IPS-NIHi7 (cell line): ENCODE measurements around the gene GPR176.
"Not testable (repeated sequence)": the region's sequence is repeated elsewhere in the genome, so short reads cannot be mapped to it uniquely, and the experiment has no call there.

ENCODE experiments used
- DNase-seq: peaks from one replicate; pipeline ENCODE4 v3.0.0; 2012; ENCODE audit warnings: mixed read lengths; ENCODE audit errors: extremely low spot score

The GPR176 gene

DNA sequence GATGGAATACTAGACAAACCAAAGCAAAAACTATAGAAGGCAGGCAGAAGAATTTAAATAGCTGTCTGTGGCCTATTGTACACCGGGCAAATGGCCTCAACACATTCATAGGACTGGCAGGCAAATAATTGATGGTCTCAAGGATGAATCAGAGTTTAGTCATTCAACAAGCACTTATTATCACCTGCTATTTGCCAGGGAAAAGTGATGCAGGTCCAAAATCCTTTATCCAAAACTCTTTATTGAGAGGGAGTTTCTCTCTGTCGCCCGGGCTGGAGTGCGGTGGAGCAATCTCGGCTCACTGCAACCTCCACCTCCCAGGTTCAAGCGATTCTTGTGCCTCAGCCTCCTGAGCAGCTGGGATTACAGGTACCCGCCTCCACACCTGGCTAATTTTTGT is 16.1 kb upstream of the GPR176 start:
- no peak for DNase-seq

DNA sequence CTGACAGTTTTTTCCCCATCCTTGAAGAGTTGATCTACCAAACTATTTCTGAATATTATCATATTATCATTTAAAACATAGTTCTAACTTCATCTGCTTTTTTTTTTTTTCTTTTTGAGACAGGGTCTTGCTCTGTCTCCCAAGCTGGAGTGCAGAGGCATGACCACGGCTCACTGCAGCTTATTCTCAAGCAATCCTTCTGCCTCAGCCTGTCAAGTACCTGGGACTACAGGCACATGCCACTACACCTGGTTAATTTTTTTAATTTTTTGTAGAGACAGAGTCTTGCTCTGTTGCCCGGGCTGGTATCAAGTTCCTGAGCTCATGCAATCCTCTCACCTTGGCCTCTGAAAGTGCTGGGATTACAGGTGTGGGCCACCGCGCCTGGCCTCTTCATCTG is 15.2 kb upstream of the GPR176 start:
- no peak for DNase-seq

DNA sequence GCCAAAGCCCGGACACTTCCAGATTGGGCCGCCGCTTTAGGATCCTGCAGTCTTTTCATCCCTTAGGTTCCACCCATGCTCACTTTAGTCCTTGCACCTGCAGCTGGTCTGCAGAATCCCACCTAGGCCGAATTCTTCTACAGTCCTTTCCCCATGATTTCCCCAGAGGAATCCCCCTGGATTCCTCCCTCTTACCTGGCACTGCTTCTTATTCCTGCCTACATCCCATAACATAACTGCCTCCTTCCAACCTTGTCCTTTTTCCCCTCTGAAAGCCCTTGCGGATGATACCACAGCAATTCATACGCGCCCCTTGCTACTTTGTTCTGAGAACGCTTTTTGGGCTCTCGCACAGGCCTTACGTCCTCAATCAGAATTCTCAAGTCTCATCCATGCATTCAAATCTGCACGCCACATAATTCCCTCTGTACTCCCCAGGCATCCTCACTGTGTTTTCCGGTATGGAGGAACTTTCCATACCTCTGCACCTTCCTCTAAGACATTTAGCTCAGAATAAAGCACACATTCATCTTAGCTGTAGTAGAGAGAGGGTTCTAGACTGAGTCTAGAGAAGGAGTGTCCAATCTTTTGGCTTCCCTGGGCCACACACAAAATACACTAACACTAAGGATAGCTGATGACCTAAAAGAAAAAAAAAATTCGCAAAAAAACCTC is 14.5 kb upstream of the GPR176 start:
- DNase-seq: no peak

GRCh38 chr15:39931615-39932014 is 11.5 kb upstream of the GPR176 start:
- no peak for DNase-seq

- no peak for DNase-seq
These were observed 6.5 kb upstream of the GPR176 start for GRCh38 chr15:39926526-39926925.

- DNase-seq: no peak
These were observed 5.2 kb upstream of the GPR176 start for GRCh38 chr15:39925112-39925842.

- no peak for DNase-seq
These were observed 4.4 kb upstream of the GPR176 start for GRCh38 chr15:39924437-39924836.

GRCh38 chr15:39922462-39923092 is 2.5 kb upstream of the GPR176 start:
- no peak for DNase-seq

GRCh38 chr15:39921274-39921638 is 1.2 kb upstream of the GPR176 start:
- no peak for DNase-seq

DNA sequence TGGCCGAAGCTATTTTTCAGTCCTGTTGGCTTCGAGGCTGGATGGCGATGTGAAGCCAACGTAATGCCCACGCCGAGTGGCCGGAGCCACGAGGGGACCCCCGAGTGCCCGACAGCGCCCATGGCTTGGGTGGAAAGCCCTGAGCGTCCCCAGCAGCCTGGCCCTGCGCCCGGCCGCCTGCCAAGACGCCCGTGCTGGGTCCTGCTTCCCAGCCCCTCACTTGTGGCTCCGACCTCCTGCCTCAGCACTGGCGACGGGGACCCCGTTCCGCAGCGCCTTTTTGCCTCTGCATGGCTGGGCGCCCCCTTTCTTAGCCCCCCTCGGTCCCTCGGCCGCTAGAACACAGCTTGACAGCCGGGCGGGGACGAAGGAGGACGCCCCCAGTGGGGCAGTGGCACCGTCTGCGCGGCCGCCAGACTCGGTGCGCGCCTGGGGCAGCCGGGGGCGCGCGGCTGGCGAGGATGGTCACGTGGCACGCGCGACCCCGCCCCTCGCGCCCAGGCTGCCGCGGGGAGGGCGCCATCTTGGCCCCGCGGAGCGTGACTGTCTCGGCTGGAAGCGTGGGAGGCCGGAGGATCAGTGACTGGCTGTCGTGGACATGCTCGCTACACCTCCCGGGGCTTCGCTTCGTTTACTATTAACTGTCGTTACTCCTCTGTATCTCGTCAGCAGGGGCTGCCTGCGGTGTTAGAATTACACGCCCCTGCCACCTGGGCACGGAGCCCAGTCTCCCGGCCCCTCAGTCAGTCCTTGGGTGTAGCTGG is 626 bp upstream of the GPR176 start:
- DNase-seq: peak; percentile 79

- DNase-seq: no peak
These were observed 687 bp downstream of the GPR176 start for GRCh38 chr15:39919411-39919747.

DNA sequence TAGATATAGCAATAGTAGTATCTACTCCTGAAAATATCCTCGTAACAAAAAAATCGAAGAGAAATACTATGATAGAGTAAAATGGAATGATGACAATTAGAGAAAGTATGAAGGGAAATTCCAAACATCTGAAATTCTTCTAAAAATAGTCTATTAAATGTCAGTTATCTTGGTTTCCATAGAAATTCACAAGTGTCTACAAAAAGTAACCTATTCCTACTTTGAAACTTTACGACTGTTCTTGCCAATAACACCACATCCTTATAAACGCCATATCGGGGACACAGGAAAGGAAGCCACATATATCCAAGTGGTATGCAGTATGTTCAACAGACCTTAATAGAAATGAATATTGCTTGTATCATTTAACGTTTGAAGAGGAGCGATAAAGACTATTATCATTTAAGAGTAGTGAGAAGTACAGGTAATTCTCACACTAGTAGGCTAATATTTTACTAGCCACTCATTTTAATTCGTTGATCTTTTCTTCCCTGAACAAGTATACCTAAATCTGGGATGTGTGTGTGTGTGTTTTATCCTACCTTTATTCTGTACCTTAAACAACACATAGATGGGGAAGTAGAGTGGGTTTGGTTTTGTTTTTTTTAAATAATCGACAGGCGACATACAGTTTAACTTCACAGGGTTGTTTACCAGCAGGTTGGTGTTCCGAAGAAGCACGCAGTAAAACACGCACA is 1.2 kb downstream of the GPR176 start:
- DNase-seq: no peak

- DNase-seq: no peak
These were observed 5.1 kb downstream of the GPR176 start for GRCh38 chr15:39914977-39915376.

DNA sequence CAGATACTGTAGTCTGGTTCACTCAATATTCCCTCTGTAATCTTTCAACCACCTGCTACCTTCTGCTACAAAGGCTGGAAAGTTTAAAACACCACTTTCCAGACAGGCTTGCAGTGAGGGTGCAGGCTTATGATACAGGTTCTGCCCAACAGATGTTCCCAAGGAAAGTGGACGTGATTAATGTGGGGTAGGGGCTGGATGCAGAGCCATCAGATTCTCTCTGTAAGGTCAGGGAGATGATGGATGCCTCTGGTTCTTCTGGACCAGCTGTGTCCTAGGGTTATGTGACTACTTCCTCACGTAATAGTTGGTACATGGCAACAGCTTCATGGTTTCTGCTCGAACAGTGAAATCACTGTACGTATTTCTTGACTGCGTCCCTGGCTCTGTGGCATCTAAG is 11.1 kb downstream of the GPR176 start:
- no peak for DNase-seq

DNA sequence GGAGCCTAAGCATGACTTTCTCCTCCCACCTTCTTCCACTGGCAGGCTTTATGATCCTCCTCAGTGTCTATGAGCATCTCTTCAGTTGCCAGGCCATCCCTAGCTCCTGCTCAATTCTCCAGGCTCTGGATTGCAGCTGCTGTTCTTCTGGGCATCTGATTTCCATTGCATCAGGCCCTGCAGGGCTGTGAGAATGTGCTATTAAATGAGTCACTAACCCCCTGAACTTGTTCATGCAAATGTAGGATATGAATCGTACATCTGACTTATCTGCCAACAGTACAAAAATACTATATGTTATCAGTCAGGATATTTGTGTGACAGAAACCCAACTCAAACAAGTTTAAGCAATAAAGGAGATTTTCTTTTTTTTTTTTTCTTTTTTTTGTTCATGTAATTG is 11.9 kb downstream of the GPR176 start:
- no peak for DNase-seq

DNA sequence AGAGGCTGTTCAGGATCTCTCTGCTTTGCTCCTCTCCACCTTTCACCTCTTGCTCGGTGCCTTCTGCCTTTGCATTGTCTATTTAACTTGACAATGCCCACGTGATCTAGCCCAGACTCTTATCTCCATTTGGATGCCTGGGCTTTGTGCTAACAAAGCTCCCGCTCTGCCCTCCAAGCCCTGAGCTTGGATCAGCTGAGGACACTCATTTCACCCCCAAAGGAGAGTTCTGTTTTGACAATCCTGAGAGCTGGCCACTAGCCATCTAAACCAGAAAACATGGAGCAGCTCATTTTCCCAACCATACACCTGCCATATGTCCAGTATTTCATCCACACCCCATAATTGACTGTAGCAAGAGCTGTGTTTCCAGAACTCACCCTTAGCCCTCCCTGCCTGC is 12.8 kb downstream of the GPR176 start:
- no peak for DNase-seq

DNA sequence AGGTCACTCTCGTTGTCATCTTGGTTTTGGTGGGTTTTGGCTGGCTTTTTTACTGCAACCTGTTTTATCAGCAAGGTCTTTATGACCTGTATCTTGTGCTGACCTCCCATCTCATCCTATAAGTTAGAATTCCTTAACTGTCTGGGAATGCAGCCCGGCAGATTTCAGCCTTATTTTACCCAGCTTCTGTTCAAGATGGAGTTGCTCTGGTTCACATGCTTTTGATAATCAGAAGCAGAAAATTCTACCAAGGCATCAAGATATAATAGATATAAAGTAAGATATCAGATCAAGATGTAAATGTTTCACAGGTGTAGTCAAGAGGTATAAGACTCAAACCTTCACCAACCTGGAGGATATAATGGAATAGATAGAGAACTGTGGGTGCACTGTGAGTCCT is 16.0 kb downstream of the GPR176 start:
- no peak for DNase-seq

DNA sequence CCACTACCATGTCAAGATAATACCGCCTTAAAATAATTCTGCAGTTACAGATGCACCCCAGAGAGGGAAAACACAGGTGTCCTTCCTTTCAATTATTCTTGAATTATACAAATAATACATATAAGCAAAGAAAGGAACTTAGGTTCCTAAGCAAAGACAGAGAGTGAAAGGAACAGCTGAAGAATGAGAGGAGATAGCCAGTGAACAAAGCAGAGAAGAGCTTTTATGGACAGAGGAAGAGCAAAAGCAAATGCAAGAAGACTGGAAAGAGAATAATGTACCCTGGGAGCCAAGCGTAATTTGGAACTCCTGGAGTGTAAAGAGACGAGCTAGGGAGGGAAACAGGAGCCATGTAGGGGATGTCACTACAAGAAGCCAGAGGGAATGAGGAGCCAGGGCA is 21.7 kb downstream of the GPR176 start:
- DNase-seq: no peak

DNA sequence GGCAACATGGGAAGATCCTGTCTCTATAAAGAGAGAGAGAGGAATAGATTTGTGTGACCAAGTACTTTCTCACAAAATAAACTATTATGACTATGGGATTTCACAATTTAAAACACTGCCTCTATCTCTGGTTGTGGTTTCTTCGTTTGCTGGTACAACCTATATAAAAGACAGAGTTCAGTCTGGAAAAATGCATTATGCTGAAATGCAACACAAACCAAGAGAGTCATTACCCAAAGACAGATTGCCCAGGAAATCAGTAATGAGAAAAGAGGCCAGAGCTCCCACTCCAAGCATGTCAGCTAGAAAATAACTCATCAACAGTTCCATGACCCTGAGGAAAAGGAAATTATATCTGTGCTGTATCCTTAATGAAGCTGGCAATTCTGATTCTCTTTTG is 23.2 kb downstream of the GPR176 start:
- no peak for DNase-seq

DNA sequence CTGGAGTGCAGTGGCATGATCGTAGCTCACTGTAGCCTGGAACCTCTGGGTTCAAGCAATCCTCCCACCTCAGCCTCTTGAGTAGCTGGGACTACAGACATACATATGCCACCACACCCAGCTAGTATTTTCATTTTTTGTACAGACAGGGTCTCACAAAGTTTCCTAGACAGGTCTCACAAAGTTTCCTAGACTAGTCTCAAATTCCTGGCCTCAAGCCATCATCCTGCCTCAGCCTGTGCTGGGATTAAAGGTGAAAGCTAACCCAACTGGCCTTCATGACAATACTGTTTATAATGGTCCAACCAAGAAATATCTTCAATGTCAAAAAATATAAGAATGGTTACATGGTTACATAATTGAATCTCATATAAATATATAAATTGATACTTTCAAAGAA is 24.0 kb downstream of the GPR176 start:
- no peak for DNase-seq

DNA sequence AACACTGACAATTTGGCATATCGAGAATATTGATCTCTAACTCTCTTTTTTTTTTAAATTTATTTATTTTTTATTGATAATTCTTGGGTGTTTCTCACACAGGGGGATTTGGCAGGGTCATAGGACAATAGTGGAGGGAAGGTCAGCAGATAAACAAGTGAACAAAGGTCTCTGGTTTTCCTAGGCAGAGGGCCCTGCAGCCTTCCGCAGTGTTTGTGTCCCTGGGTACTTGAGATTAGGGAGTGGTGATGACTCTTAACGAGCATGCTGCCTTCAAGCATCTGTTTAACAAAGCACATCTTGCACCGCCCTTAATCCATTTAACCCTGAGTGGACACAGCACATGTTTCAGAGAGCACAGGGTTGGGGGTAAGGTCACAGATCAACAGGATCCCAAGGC is 27.0 kb downstream of the GPR176 start:
- DNase-seq: not testable (repeated sequence)

DNA sequence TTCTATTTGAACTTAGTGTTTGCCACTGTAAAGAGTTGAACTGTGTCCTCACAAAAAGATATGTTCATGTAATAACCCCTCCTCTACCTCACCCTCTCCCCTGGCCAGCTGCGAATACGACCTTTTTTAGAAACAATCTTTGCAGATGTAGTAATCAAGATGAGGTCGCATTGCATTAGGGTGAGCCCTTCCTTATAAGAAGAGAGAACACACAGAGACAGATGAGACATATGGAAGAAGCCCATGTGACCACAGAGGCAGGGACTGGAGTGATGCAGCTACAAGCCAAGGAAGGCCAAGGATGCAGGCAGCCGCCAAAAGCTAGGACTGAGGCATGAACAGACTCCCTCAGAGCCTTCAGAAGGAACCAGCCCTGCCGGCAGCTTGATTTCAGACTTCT is 27.6 kb downstream of the GPR176 start:
- no peak for DNase-seq
